NCI-H2196 treated with DMSO at 0.1 percent for 48 hours (cell line): ENCODE results near the gene METTL17.
"Not testable (repeated sequence)": the region's sequence is repeated elsewhere in the genome, so short reads cannot be mapped to it uniquely, and the experiment has no call there.

ENCODE experiments used
- DNase-seq: peaks from one replicate; lab custom pipeline; 2025; ENCODE audit not compliant: unreplicated experiment; lab: John Stamatoyannopoulos, UW

Gene METTL17, protein sequence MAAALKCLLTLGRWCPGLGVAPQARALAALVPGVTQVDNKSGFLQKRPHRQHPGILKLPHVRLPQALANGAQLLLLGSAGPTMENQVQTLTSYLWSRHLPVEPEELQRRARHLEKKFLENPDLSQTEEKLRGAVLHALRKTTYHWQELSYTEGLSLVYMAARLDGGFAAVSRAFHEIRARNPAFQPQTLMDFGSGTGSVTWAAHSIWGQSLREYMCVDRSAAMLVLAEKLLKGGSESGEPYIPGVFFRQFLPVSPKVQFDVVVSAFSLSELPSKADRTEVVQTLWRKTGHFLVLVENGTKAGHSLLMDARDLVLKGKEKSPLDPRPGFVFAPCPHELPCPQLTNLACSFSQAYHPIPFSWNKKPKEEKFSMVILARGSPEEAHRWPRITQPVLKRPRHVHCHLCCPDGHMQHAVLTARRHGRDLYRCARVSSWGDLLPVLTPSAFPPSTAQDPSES

DNA sequence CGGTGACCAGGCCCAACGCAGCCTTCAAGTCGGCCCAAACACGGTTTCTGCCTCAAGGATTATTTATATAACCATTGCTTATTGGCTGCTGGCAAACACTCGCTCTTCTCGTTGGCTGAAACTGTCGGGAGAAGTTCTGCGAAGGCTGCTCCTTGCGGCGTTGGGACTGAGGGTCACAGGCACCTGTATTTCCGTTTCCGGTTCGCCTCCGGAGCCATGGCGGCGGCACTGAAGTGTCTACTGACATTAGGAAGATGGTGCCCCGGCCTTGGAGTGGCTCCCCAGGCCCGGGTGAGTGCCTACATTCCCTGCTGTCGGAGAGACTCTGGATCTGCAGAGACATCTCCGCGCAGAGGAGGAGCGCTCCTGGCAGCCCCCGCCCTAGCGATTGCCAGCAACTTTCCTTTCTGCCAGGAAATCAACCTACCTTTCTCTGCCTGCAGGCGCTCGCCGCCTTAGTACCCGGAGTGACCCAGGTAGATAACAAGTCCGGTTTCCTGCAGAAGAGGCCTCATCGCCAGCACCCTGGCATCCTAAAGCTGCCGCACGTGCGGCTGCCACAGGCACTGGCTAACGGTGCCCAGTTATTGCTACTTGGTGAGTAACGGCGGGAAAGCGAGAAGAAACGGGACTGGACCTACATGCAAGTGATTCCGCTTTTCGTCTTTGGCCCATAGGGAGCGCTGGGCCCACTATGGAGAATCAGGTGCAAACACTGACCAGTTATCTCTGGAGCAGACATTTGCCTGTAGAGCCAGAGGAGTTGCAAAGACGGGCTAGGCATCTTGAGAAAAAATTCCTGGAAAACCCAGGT lies at the start of gene METTL17:
TSS of gene METTL17 (plus strand) at position 194 of the 814 bp plus-strand sequence. CDS start at position 217, 23 bp downstream.
- peak; percentile 94 for DNase-seq

DNA sequence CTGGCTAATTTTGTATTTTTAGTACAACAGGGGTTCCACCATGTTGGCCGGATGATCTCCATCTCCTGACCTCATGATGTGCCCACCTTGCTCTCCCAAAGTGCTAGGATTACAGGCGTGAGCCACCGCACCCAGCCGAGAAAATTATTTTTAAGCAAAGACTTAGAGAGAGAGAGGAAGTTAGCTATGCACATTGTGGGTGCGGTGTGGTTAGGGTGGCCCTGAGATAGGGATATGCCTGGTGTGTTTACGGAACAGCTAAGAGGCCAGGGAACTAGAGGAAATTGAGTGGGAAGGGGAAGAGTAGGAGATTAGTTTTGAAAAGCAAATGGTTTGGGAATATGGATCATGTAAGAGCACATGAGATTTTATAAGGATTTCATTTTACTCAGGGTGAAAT lies 44.6 kb upstream of the METTL17 start:
- not testable (repeated sequence) for DNase-seq

DNA sequence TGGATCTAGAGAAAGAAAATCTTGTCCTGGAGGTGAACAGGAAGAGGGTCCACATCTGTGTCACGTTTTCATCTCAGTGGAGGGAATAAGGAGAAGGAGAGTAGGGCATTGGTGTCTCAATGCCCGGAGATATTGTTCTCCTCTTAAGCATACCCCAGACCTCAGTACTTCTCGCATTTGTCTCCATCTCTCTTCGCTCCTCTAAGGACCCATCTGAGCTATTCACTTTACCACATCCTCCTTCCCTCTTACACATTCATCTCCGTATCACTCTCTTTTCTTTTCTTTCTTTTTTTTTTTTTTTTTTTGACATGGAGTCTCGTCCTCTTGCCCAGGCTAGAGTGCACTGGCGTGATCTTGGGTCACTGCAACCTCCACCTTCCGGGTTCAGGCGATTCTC lies 43.1 kb upstream of the METTL17 start:
- DNase-seq = not testable (repeated sequence)

DNA sequence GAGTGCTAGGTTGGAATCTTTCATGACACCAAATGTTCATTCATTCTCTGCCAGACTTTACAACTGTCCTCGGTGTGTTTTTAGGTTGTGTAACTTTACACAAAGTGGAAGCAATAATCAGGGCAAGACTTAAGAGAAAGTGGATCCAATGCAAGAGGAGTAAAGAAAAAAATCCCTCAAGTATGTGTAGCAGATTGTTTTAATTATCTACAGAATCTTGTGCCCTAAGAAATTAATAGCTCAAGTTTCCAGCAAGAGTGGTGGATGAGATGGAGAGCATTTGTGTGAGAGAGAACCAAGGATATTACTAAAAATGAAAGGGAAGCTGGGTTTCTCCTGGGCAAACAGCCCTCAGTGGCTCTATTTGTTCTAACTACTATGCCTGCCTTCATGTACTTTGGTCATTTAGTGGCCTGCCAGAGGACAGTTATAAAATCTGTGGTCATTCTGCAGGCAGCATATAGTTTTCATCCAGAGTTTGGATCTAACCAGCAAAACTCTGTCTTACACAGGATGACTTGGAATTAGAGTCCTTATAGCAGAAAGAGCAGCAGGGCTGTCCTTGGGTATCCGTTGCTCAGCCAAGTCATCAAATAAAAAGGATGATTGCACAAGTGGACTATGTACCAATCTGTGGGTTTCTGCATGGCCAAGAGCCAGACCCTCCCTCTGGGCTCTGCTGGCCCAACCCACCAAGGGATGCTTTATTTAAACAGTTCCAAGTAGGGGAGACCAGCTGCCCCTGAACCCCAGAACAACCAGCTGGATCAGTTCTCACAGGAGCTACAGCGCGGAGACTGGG lies 34.8 kb upstream of the METTL17 start, which contains the start of gene RNASE2:
TSS of gene RNASE2 (plus strand) at position 752 of the 802 bp plus-strand sequence. CDS start 285 bp downstream, outside the sequence.
- not testable (repeated sequence) for DNase-seq

DNA sequence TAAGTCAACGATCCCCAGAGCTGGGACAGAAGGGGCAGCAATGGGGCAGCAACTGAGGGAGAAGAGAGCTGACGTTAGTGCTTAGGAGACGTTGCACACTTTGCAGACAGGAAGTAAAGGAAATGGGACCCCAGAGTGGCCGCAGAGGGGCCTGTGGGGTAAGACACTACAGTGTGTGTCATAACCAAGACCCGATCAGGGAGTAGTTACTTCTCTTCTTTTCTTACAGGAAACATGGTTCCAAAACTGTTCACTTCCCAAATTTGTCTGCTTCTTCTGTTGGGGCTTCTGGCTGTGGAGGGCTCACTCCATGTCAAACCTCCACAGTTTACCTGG lies 34.3 kb upstream of the METTL17 start:
- not testable (repeated sequence) for DNase-seq

DNA sequence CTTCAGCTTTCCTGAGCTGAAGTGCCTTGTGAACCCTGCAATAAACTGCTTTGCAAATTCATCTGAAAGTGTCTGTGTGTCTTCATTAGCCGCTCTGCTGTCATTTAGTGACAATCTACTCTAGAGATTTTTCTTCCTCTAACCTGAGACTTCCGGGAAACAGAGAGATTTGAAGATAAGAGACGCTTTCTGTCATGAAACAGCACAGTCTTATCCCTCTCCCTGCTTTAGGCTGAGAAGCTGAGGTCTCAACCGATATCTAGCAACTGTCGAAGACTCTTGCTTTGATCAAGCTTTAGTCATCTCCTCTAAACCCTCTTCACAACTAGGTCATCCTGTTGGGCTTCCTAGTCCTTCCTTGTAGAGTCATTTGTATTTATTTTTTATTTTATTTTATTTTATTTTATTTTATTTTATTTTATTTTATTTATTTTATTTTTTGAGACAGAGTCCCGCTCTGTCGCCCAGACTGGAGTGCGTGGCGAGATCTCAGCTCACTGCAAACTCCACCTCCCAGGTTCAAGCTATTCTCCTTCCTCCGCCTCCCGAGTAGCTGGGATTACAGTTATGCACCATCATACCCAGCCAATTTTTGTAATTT lies 33.3 kb upstream of the METTL17 start:
- no peak for DNase-seq

DNA sequence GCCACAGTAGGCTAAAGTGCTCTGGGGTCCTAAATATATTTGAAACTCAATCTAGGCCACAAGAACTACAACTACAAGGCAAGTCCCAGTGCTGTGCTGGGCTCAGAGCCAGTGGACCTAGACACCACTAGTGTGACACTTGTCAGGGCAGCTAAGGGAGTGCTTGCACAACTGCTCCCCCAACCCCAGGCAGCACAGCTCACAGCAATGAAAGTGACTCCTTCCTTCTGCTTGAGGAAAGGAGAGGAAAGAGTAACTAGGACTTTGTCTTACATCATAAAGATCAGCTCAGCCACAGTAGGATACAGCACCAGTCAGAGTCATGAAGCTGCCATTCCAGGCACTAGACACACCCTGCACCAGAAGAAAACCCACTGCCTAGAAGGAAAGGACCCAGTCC lies 30.8 kb upstream of the METTL17 start:
- DNase-seq = not testable (repeated sequence)

DNA sequence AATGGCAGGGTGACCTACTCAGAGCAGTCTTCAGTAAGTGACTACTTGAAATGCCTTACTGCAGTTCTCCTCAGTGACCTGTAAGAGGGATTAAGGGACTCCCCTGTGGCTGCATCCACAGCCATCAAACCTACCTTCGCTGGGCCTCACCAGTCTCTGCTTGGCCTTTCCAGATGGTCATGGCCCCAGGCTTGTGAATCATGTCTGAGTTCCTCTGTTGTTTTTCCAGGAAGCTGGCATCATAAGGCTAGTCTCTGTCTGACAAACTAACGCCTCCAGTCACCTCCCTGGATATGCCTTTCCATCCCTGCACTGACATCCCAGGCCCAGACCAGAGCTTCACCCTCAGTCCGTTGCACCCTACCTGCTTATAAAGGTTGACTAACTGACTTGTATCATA lies 20.4 kb upstream of the METTL17 start:
- no peak for DNase-seq

DNA sequence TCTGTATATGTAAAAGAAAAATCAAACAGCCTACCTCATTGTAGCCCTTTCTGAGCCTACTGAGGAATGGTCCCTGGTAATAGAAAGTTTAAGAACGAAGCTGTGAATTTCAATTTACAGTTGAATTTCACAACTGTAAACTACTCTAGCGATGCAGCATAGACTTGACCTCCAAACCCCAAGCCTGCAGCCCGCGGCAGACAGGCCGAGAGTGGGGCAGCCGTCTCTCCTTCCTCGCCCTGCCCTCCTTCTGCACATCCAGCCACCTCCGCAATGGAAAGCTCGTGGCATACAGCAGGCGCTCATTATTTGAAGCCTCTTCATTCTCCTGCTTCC lies 19.2 kb upstream of the METTL17 start:
- no peak for DNase-seq

DNA sequence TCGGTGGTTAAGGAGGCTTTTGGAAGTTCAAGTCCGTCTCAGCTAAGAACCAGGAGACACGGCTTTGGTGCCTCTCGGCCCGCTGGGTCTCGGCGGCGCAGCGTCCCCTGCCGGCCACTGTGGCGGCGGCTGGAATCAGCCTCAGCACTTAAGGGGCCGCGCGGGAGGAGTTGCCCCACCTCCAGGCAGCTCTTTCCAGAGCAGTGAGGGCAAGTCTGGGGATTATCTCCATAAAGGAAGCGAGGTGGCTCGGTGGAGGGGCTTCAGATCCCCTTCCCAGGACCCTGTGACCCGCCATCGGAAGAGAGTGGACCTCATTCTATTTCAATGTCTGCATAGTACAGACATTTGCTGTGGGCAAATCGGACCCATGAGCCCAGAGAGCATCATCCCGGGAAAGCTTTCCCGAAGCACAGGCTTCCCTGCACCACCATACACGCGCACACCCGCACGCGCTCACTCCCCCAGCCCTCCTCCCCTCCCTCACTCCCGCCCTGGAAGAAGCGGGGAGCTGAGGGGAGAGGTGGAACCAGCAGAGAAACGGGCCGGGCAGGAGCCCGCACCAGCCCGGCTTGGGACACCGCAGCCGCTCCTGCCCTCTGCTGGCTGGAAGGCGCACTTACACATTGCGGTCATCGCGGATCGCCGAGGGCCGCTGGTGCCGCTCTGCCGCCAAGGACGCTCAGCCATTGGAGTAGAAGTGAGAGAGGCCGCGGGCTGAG lies 18.6 kb upstream of the METTL17 start:
- DNase-seq = peak; percentile 80

DNA sequence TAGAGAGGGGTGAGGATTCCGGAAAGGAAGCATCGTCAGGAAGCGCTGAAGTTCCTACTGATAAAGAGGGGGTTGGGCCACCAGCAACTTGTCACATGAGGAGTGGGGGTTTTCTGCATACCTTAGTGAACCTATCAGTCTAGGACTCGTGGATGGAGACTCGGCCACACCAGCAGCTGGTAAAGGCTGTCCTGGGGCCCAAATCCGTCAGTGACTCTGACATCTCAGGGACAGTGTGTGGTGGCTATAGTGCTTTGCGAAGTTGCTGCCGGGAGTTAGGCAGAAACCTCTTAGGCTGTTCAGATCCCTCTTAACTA lies 18.1 kb upstream of the METTL17 start:
- DNase-seq = no peak

DNA sequence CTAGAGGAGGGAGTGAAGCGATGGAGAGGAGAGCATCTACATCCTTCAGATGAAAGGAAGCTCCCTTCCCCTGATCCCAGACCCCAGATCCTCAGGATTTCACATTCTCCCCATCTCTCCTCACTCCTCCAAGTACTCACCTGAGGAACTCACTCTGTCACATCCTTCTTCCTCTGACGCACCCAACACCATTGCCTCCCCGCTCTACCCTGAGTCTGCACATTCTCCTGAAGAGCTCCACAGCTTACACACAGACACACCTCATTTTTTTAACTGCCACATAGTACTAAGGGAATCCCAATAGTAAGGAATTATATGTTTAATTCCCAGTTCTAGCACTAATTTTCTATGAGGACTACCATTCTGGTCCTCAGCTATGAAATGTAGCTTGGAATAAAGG lies 16.3 kb upstream of the METTL17 start:
- DNase-seq = no peak

DNA sequence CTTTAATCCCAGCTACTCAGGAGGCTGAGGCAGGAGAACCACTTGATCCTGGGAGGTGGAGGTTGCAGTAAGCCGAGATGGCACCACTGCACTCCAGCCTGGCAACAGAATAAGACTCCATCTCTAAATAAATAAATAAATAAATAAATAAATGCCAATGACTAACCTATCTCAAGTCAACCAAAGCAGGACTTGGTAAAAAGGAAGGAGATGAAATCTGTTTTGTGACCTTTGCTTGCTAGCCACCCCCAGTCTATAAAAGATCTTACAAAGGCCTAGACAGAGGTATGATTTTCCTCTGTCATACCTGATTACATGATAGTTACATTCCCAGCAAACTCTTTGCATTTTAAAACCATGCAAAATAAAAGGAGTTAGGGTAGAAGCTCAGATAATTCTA lies 13.5 kb upstream of the METTL17 start:
- DNase-seq = no peak

DNA sequence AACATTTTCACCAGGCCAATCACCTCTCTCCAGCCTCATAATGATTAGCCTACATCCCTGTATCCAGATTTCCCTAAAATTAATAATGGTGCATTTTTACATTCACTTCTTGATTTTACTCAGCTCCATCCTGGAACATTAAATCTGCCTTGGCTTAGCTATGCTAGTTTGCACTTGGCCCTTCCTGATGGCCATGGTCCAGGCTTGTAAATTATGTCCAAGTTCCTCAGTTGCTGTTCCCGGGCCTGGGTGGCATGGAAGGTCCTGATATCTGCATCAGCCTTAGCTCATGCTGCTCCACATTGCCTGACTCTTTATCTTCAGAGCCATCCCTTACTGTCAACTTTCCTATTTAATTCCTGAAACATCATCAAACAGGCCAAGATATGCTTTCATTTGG lies 11.1 kb upstream of the METTL17 start:
- no peak for DNase-seq

DNA sequence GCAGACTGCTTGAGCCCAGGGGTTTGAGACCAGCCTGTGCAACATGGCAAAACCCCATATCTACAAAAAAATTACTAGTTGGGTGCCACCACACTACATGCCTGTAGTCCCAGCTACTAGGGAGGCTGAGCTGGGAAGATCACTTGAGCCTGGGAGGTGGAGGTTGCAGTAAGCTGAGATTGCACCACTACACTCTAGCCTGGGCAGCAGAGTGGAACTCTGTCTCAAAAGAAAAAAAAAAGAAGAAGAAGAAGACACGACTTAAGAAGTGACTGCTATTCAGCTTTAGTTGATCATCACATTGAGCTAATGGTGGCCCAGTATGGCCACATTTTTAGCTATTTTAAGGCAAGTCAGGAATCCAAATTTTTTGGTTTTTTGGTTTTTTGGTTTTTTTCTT lies 8.9 kb upstream of the METTL17 start:
- DNase-seq = no peak

DNA sequence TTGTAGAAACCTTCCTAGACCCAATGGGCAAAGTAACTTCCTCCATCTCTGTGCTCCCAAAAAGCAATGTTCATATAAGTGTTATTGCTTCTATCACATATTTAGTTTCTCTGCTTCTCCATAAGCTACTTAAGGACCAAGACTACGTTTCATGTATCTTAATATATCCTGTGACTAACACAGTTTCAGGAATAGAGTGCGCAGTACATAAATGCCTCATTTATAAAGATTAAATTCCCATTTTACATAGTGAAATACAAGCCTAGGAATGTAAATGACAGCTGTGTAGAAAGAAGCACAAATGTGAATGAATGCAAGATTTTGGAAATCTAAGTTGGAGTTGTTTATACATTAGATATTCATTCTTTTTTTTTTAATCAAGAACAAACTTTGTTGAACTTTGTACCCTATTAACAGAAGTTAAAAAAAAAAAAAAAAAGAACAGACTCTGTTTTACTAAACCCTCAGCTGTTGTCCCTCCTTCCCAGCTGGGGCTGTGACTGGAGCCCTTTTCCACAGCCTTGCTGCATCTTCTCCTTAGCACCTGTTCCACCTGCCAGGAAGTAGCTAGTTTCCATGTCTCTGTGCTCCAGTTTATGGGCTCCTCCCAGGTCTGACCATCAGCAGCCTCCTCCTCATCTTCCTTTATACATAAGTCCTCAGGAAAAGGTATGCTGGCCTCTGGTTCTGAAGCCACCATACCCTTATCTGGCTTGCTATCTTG lies 7.0 kb upstream of the METTL17 start:
- no peak for DNase-seq

DNA sequence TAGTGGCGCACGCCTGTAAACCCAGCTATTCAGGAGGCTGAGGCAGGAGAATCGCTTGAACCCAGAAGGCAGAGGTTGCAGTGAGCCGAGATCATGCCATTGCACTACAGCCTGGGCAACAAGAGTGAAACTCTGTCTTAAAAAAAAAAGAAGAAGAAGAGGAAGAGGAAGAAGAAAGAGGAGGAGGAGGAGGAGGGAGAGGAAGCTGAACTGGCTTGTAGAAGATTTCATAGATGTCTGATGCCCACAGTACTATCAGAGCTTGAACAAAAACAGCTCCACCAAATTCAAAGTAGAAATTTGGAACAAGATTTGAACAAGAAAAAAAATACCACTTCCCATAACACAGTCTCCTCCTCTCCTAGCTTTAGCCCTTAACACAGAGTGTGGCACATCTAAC lies 4.1 kb upstream of the METTL17 start:
- not testable (repeated sequence) for DNase-seq

DNA sequence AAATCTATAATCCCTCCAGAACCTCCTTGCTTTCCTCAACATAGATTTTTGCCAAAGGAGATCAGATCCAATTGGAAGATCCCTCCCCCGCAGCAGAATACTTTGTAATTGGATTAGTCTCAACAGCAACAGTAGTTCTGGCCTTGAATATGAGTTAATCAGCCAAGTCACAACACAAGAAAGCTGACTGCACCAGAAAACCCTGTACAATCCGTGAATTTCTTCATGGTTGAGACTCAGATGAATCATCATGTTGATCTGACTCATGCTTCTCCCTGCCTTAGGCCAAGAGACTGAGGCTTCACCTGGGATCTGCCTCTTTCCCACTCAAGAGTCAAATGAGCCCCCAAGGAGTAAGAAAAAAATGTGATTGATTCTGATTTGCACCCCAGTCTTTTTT lies 3.0 kb upstream of the METTL17 start:
- DNase-seq = no peak

DNA sequence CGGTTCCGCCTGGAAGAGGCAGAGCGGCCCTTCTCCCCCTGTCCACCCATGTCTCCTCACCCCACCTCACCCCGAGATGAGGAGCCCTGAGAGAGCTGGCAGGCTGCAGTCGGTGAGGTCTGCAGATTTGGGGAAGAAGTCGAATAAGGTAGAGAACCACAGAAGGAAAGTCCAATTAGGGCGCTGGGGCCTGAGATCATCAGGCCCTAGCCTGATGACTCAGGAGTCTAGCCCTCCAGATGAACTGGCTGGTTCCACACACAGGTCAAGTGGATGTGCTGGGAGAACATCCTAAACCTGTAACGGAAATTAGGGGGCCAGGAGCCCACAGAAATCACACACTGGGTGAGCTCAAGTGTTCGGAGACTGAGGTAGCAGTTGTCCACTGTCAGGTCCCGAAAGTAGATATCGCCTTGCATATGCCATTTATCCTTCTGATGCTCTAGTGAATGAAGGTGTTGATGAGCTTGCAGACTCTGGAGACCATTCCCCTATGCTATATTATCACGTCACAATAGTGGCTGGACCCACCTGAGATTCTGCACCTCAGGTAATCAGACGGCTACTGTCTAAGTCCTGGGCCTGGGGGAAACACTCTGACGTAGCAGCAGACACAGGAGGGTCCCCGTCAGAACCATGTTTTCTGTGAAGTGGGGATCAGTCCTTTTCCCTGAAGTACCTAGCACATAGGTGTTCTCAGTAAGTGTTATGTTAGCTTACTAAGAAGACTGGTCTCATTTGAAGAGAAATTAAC lies 886 bp upstream of the METTL17 start:
- DNase-seq = no peak
